IMR-90 (cell line): ENCODE results near the gene CTNNBIP1. TPM values are rescaled to one million over a fixed set of nuclear protein-coding genes. Genes with fewer than 3 reads are reported as not detected.

Experiments
- ATAC-seq: fragments of 200-7000 bp; cut with Tn5 transposase; 2 replicates; pipeline ENCODE4 v1.9.1; 2020; ENCODE audit warnings: low read depth, mild to moderate bottlenecking, moderate library complexity
- BruUV-seq: library from RNA; stranded (reverse); fragments of 400-500 nt; replicated peaks from 2 replicates; lab custom pipeline; 2021; lab: Mats Ljungman, UMichigan
- CTCF ChIA-PET: fragments of 300-600 bp; formaldehyde crosslinking; extraction: SDS; loops from one replicate; lab custom pipeline; 2021; ENCODE audit warnings: antibody characterized with exemption; lab: Yijun Ruan, JAX
- POLR2A ChIA-PET: fragments of 300-600 bp; sonication (Branson Sonifier 250); formaldehyde crosslinking; loops from one replicate; lab custom pipeline; 2022; ENCODE audit warnings: antibody characterized with exemption; ENCODE audit not compliant: unreplicated experiment; lab: Charles Lee
- DNase-seq: peaks from one replicate; pipeline ENCODE4 v3.0.0; 2013
- H2AFZ ChIP-seq: replicated peaks from 2 replicates; pipeline ENCODE3; 2013; ENCODE audit warnings: low read length, mild to moderate bottlenecking; ENCODE audit not compliant: poor library complexity
- H2AK5ac ChIP-seq: 2 replicates; pipeline ENCODE4 v1.6.1; 2013; ENCODE audit warnings: low read depth, low read length, inconsistent platforms
- H2AK9ac ChIP-seq: replicated peaks from 2 replicates; pipeline ENCODE3; 2013; ENCODE audit warnings: mild to moderate bottlenecking, low read depth, low read length, moderate library complexity; ENCODE audit not compliant: poor library complexity
- H2BK120ac ChIP-seq: 2 replicates; pipeline ENCODE4 v1.6.1; 2013; ENCODE audit warnings: low read depth, low read length, inconsistent platforms
- H2BK15ac ChIP-seq: 3 replicates; pipeline ENCODE4 v1.6.1; 2013; ENCODE audit warnings: low read depth, low read length, inconsistent platforms
- H2BK20ac ChIP-seq: 2 replicates; pipeline ENCODE4 v1.6.1; 2013; ENCODE audit warnings: low read depth, mild to moderate bottlenecking, inconsistent platforms, low read length, moderate library complexity
- H2BK5ac ChIP-seq: 2 replicates; pipeline ENCODE4 v1.6.1; 2013; ENCODE audit warnings: mild to moderate bottlenecking, low read depth, low read length, inconsistent platforms; ENCODE audit not compliant: poor library complexity, severe bottlenecking
- H3K14ac ChIP-seq: replicated peaks from 2 replicates; pipeline ENCODE4 v1.6.1; 2013; ENCODE audit warnings: low read depth, low read length, inconsistent platforms
- H3K18ac ChIP-seq: 2 replicates; pipeline ENCODE4 v1.6.1; 2013; ENCODE audit warnings: low read depth, low read length, control low read depth
- H3K23ac ChIP-seq: 2 replicates; pipeline ENCODE4 v1.6.1; 2013; ENCODE audit warnings: low read depth, low read length, inconsistent platforms
- H3K27ac ChIP-seq: 2 replicates; pipeline ENCODE4 v1.5.1; 2013; ENCODE audit warnings: mild to moderate bottlenecking, control low read depth, low read length; ENCODE audit not compliant: insufficient read depth
- H3K27me3 ChIP-seq: 2 replicates; pipeline ENCODE4 v1.6.1; 2013; ENCODE audit warnings: low read length; ENCODE audit not compliant: control insufficient read depth, insufficient read depth
- H3K36me3 ChIP-seq: 2 replicates; pipeline ENCODE4 v1.6.1; 2013; ENCODE audit warnings: low read length, mixed read lengths; ENCODE audit not compliant: control insufficient read depth, insufficient read depth
- H3K4ac ChIP-seq: 2 replicates; pipeline ENCODE4 v1.6.1; 2013; ENCODE audit warnings: low read depth, low read length, inconsistent platforms
- H3K4me1 ChIP-seq: 2 replicates; pipeline ENCODE4 v1.6.1; 2013; ENCODE audit warnings: low read length, mixed read lengths; ENCODE audit not compliant: control insufficient read depth, insufficient read depth
- H3K4me2 ChIP-seq: 2 replicates; pipeline ENCODE4 v1.6.1; 2013; ENCODE audit warnings: low read depth, mild to moderate bottlenecking, control low read depth, low read length, moderate library complexity
- H3K4me3 ChIP-seq: 2 replicates; pipeline ENCODE4 v1.5.1; 2013; ENCODE audit warnings: low read depth, mild to moderate bottlenecking, control low read depth, low read length, moderate library complexity; ENCODE audit not compliant: insufficient read depth
- H3K56ac ChIP-seq: 2 replicates; pipeline ENCODE4 v1.6.1; 2013; ENCODE audit warnings: low read length, inconsistent platforms; ENCODE audit not compliant: insufficient read depth; ENCODE audit errors: extremely low read depth
- H3K79me1 ChIP-seq, 2 experiments: 2 replicates each; pipeline ENCODE4 v1.6.1; 2013; ENCODE audit warnings: low read length in 2 of 2, inconsistent platforms in 1 of 2, low read depth in 1 of 2
- H3K9ac ChIP-seq: 2 replicates; pipeline ENCODE4 v1.6.1; 2013; ENCODE audit warnings: low read depth, low read length, control low read depth
- H3K9me1 ChIP-seq: 2 replicates; pipeline ENCODE4 v1.6.1; 2013; ENCODE audit warnings: low read length, inconsistent platforms; ENCODE audit not compliant: insufficient read depth
- H3K9me3 ChIP-seq: 2 replicates; pipeline ENCODE4 v1.6.1; 2013; ENCODE audit warnings: low read length; ENCODE audit not compliant: control insufficient read depth, insufficient read depth
- H4K20me1 ChIP-seq: 2 replicates; pipeline ENCODE4 v1.6.1; 2013; ENCODE audit warnings: low read length, inconsistent platforms; ENCODE audit not compliant: insufficient read depth
- H4K5ac ChIP-seq: 2 replicates; pipeline ENCODE4 v1.6.1; 2013; ENCODE audit warnings: mild to moderate bottlenecking, low read depth, low read length, control low read depth
- H4K8ac ChIP-seq, 2 experiments: 2 replicates each; pipeline ENCODE4 v1.6.1; 2013; ENCODE audit warnings: low read depth in 2 of 2, low read length in 2 of 2, control low read depth in 1 of 2, inconsistent platforms in 1 of 2
- H4K91ac ChIP-seq: 2 replicates; pipeline ENCODE4 v1.6.1; 2013; ENCODE audit warnings: low read depth, low read length, inconsistent platforms; ENCODE audit not compliant: insufficient read depth
- MAZ ChIP-seq: IDR thresholded peaks from 2 replicates; pipeline ENCODE4 v1.6.1; 2012; ENCODE audit warnings: low read depth, mild to moderate bottlenecking, low read length, improper control_type of control experiment, moderate library complexity, borderline replicate concordance
- MXI1 ChIP-seq: IDR thresholded peaks from 2 replicates; pipeline ENCODE4 v1.6.1; 2012; ENCODE audit warnings: low read depth, mild to moderate bottlenecking, low read length, moderate library complexity, borderline replicate concordance
- RCOR1 ChIP-seq: IDR thresholded peaks from 2 replicates; pipeline ENCODE4 v1.6.1; 2012; ENCODE audit warnings: mild to moderate bottlenecking, low read length, improper control_type of control experiment; ENCODE audit not compliant: insufficient replicate concordance
- WGBS, 2 experiments: methylation state at CpG; one replicate each; pipeline versions ENCODE4 v1.1.5 to v1.1.7; 2013; ENCODE audit warnings: missing lambda C conversion rate in 2 of 2; ENCODE audit not compliant: insufficient read length in 1 of 2; ENCODE audit errors: extremely low coverage in 2 of 2; 5-methylcytosine and 5-hydroxymethylcytosine counted together
- dilution Hi-C: fragments of 300-500 bp; cut with HindIII; formaldehyde crosslinking; loops from one replicate; pipeline ENCODE4 v1.14.3; 2018; ENCODE audit warnings: low sequenced_read_pairs; ENCODE audit not compliant: unreplicated experiment
- in situ Hi-C: fragments of 300-500 bp; cut with MboI; formaldehyde crosslinking; loops from 3 replicates; pipeline ENCODE4 v1.14.3; 2019; ENCODE audit warnings: low sequenced_read_pairs, inconsistent platforms, mixed read lengths
- intact Hi-C: fragments of 100-400 bp; cut with micrococcal nuclease; formaldehyde crosslinking; loops from 2 replicates; pipeline ENCODE4 v1.10.0; 2022
- polyA plus RNA-seq, 3 experiments: library from polyadenylated mRNA; depleted of rRNA; stranded (reverse); fragments of >200 nt; gene quantifications; 2 replicates each; pipeline ENCODE4 v1.2.3, GENCODE V29; 2012; ENCODE audit warnings: low replicate concordance in 1 of 3
- total RNA-seq: library from RNA; depleted of rRNA; stranded (reverse); fragments of >200 nt; gene quantifications from 2 replicates; pipeline ENCODE4 v1.2.3, GENCODE V29; 2012

Gene CTNNBIP1
- total and polyA plus RNA-seq, 2 of the 4 experiments (the other 2 are of a cell fraction) = 24.7 to 28.5 TPM

DNA sequence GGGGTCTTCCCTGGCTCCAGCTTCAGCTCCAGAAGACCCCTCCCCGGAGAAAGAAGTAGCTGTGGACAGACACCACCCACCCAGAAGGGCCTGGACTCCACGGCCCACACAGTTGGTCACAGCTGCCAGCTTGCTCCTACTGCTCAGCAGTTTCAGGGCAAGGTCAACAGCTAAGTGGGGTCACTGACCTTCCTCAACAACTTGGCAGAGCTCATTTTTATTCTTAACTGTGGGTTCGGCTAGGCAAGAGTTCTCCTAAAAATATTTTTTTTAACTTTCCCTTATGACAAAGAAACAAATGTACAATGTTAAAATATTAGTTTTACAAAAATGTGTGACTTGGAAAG, 41.9 kb downstream of the CTNNBIP1 start:
- H3K18ac ChIP-seq = no peak overlapping the region
- H3K4me3 ChIP-seq = no peak overlapping the region
- CTCF ChIA-PET = interaction anchor here (1.0 to 1.5 kb wide), 3 partner anchors 83 to 242 kb away, joined by 3 to 6 read pairs (median 4); no protein-coding TSS in a partner anchor
- H2BK5ac ChIP-seq = no peak overlapping the region
- no peak overlapping the region for H3K23ac ChIP-seq
- H4K91ac ChIP-seq = no peak overlapping the region
- no peak overlapping the region for H2AK9ac ChIP-seq
- no peak overlapping the region for H4K8ac ChIP-seq
- TF ChIP-seq MXI1 = no peak
- TF ChIP-seq RCOR1 = no peak
- no peak for TF ChIP-seq MAZ
- H2AFZ ChIP-seq = no peak overlapping the region
- H3K56ac ChIP-seq = no peak overlapping the region
- H3K27me3 ChIP-seq = no peaks in the 10 kb centered on the region
- H4K20me1 ChIP-seq = 0 out of 2 replicates have a peak, but pooled peaks cover 4% of the 10 kb centered on the region
- H3K9ac ChIP-seq = no peak overlapping the region
- no peaks in the 10 kb centered on the region for H3K9me3 ChIP-seq
- DNase-seq (no peak), ATAC-seq (no peak)
- H2AK5ac ChIP-seq = no peak overlapping the region
- H3K79me1 ChIP-seq = no peaks in the 10 kb centered on the region; a peak in 1 of 4 replicates
- H3K27ac ChIP-seq = no peak overlapping the region
- no peak overlapping the region for H2BK15ac ChIP-seq
- H2BK20ac ChIP-seq = no peak overlapping the region
- intact Hi-C loops (no loop called here), dilution Hi-C loops (no loop called here), in situ Hi-C loops (loop anchor here (5.0 to 10.0 kb wide), 3 partner anchors 81 to 236 kb away; no protein-coding TSS in a partner anchor)
- H3K4me2 ChIP-seq = no peak overlapping the region
- no peak overlapping the region for H2BK120ac ChIP-seq
- H3K4me1 ChIP-seq = peaks cover 5% of the 10 kb centered on the region
- POLR2A ChIA-PET = no interaction called here
- no peaks in the 10 kb centered on the region for H3K9me1 ChIP-seq
- WGBS, 2 experiments = no CpG with 5 or more reads among the region's 3 CpGs
- no peak overlapping the region for H4K5ac ChIP-seq
- BruUV-seq = no TSS peak
- H3K14ac ChIP-seq = no peak overlapping the region
- peaks cover 11% of the 10 kb centered on the region; the same call in 1 of the 2 replicates for H3K36me3 ChIP-seq
- no peak overlapping the region for H3K4ac ChIP-seq
